GM21619 (cell line): ENCODE results near the gene ADGB.
"Not testable (repeated sequence)": the region's sequence is repeated elsewhere in the genome, so short reads cannot be mapped to it uniquely, and the experiment has no call there.

Experiments used
- ATAC-seq: cut with Tn5 transposase; IDR thresholded peaks from one replicate; pipeline ENCODE4 v1.9.1; 2021; ENCODE audit not compliant: unreplicated experiment

ADGB gene

GRCh38 chr6:146753306-146753705, 154.5 kb downstream of the ADGB start:
- no peak for ATAC-seq

- ATAC-seq = no peak
These were observed 168.9 kb downstream of the ADGB start for GRCh38 chr6:146767632-146768031.

GRCh38 chr6:146768722-146769121, 169.9 kb downstream of the ADGB start:
- no peak for ATAC-seq

GRCh38 chr6:146770275-146770964, 171.6 kb downstream of the ADGB start:
- no peak for ATAC-seq

GRCh38 chr6:146770965-146771735, 172.4 kb downstream of the ADGB start:
- ATAC-seq = peak; percentile 52

GRCh38 chr6:146775220-146775619, 176.4 kb downstream of the ADGB start:
- no peak for ATAC-seq

GRCh38 chr6:146781836-146782235, 183.1 kb downstream of the ADGB start:
- no peak for ATAC-seq

GRCh38 chr6:146785001-146785585, 186.3 kb downstream of the ADGB start:
- peak; percentile 88 for ATAC-seq

GRCh38 chr6:146787876-146788508, 189.2 kb downstream of the ADGB start:
- no peak for ATAC-seq

- no peak for ATAC-seq
These were observed 191.9 kb downstream of the ADGB start for GRCh38 chr6:146790561-146791091.

GRCh38 chr6:146791930-146792329, 193.2 kb downstream of the ADGB start:
- ATAC-seq = no peak

- ATAC-seq = not testable (repeated sequence)
These were observed 194.4 kb downstream of the ADGB start for GRCh38 chr6:146793218-146793617.

GRCh38 chr6:146795479-146796133, 196.8 kb downstream of the ADGB start:
- ATAC-seq = no peak

GRCh38 chr6:146803167-146803566, 204.4 kb downstream of the ADGB start:
- not testable (repeated sequence) for ATAC-seq

GRCh38 chr6:146803601-146804000, 204.8 kb downstream of the ADGB start:
- no peak for ATAC-seq

- no peak for ATAC-seq
These were observed 207.0 kb downstream of the ADGB start for GRCh38 chr6:146805546-146806325.

GRCh38 chr6:146809014-146809413, 210.2 kb downstream of the ADGB start:
- not testable (repeated sequence) for ATAC-seq

GRCh38 chr6:146812811-146813321, 214.1 kb downstream of the ADGB start:
- not testable (repeated sequence) for ATAC-seq

GRCh38 chr6:146813554-146813953, 214.8 kb downstream of the ADGB start:
- no peak for ATAC-seq
